ENCODE measurements around the gene TIRAP. TPM values are rescaled to one million over a fixed set of nuclear protein-coding genes. Genes with fewer than 3 reads are reported as not detected.

The TIRAP gene
- total and polyA plus RNA-seq, 9 of the 15 experiments (the other 6 are each of a cell fraction or from before 2014, with no cell fraction given) = 0.60 to 8.7 (median 3.7) TPM

DNA sequence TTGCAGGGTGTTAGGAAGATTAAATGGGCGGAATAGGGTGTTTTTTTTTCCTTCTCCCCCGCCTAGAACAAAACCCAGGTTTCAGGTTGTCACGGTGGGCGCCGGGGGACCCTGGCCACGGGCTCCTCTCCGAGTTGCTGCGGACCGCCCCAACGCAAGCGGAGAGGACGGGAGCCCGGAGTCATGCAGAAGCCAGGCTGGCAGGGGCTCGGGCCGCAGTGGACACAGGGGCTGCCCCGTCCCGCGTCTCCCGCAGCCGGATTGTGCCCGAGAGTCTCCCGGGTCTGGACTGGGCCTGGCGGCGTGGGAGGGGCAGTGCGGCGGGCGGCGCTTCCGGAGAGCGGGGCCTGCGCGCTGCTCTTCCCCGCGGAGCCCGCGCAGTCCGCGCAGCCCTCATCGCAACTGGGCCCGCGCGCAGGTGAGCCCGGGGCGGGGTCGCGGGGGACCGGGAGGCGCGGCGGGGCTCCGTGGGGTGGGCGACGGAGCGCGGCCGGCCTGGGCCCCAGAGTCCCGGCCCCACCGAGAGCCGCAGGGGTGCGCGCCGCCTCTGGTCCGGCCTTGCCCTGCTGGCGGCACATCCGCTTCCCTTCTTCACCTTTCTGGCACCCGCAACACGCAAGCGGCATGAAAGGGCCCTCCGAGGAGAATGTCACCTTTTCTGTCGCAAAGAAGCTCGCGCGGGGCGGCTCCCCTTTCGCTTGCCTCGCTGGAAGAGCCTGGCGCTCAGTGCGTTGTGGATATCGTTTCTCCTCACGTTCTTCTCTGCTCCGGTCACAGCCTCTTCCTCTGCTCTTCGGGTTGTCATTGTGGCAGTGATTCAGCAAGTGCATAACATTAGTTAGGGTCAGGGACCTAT, at the start of gene TIRAP (continued):
- TF ChIP-seq, protein P1, sequence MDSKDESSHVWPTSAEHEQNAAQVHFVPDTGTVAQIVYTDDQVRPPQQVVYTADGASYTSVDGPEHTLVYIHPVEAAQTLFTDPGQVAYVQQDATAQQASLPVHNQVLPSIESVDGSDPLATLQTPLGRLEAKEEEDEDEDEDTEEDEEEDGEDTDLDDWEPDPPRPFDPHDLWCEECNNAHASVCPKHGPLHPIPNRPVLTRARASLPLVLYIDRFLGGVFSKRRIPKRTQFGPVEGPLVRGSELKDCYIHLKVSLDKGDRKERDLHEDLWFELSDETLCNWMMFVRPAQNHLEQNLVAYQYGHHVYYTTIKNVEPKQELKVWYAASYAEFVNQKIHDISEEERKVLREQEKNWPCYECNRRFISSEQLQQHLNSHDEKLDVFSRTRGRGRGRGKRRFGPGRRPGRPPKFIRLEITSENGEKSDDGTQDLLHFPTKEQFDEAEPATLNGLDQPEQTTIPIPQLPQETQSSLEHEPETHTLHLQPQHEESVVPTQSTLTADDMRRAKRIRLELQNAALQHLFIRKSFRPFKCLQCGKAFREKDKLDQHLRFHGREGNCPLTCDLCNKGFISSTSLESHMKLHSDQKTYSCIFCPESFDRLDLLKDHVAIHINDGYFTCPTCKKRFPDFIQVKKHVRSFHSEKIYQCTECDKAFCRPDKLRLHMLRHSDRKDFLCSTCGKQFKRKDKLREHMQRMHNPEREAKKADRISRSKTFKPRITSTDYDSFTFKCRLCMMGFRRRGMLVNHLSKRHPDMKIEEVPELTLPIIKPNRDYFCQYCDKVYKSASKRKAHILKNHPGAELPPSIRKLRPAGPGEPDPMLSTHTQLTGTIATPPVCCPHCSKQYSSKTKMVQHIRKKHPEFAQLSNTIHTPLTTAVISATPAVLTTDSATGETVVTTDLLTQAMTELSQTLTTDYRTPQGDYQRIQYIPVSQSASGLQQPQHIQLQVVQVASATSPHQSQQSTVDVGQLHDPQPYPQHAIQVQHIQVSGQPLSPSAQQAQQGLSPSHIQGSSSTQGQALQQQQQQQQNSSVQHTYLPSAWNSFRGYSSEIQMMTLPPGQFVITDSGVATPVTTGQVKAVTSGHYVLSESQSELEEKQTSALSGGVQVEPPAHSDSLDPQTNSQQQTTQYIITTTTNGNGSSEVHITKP (IDR thresholded peaks at IDR 0.05; ENCODE audit: partially characterized antibody) = no peak
- TF ChIP-seq MXI1 (IDR thresholded peaks at IDR 0.05; ENCODE audit: low read depth, low read length) = no peak
- TF ChIP-seq ETV1 (tag; conservative IDR thresholded peaks at IDR 0.05; ENCODE audit: low read depth) = peak; percentile 58
- no peak for TF ChIP-seq HMG20B (CRISPR knock-in tag; IDR thresholded peaks at IDR 0.05)
- no peak for TF ChIP-seq ZNF212 (CRISPR knock-in tag; IDR thresholded peaks at IDR 0.05)
- no peak for TF ChIP-seq MTA2 (IDR thresholded peaks at IDR 0.05; ENCODE audit: low read depth)
- no peak for TF ChIP-seq RFX7 (CRISPR knock-in tag; IDR thresholded peaks at IDR 0.05)
- TF ChIP-seq, protein P2, sequence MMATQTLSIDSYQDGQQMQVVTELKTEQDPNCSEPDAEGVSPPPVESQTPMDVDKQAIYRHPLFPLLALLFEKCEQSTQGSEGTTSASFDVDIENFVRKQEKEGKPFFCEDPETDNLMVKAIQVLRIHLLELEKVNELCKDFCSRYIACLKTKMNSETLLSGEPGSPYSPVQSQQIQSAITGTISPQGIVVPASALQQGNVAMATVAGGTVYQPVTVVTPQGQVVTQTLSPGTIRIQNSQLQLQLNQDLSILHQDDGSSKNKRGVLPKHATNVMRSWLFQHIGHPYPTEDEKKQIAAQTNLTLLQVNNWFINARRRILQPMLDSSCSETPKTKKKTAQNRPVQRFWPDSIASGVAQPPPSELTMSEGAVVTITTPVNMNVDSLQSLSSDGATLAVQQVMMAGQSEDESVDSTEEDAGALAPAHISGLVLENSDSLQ (IDR thresholded peaks at IDR 0.05) = no peak
- TF ChIP-seq ZSCAN29 (IDR thresholded peaks at IDR 0.05) = no peak
- TF ChIP-seq EGR1 (conservative IDR thresholded peaks at IDR 0.05) = 0 out of 2 replicates have a peak, but pooled peaks have one; percentile 23
- peak; percentile 54 to 59; a peak in 3 of 4 replicates for TF ChIP-seq KDM1A (IDR thresholded peaks at IDR 0.05)
- peak; percentile 91 for TF ChIP-seq HNRNPLL (IDR thresholded peaks at IDR 0.05; ENCODE audit: low read depth, low read length, poor library complexity, severe bottlenecking)
- no peak for TF ChIP-seq MCM5 (IDR thresholded peaks at IDR 0.05; ENCODE audit: low read depth)
- TF ChIP-seq, protein P3, sequence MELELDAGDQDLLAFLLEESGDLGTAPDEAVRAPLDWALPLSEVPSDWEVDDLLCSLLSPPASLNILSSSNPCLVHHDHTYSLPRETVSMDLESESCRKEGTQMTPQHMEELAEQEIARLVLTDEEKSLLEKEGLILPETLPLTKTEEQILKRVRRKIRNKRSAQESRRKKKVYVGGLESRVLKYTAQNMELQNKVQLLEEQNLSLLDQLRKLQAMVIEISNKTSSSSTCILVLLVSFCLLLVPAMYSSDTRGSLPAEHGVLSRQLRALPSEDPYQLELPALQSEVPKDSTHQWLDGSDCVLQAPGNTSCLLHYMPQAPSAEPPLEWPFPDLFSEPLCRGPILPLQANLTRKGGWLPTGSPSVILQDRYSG (tag; conservative IDR thresholded peaks at IDR 0.05; ENCODE audit: low read depth) = no peak
- TF ChIP-seq PCBP2 (IDR thresholded peaks at IDR 0.05; ENCODE audit: low read depth, low read length, poor library complexity, severe bottlenecking) = no peak
- no peak for TF ChIP-seq ZNF282 (CRISPR knock-in tag; IDR thresholded peaks at IDR 0.05)
- TF ChIP-seq ZNF143 (CRISPR knock-in tag; IDR thresholded peaks at IDR 0.05) = no peak
- no peak for TF ChIP-seq TRIM28 (IDR thresholded peaks at IDR 0.05)
- no peak for TF ChIP-seq TSC22D4 (tag; IDR thresholded peaks at IDR 0.05)
- TF ChIP-seq, protein P4, sequence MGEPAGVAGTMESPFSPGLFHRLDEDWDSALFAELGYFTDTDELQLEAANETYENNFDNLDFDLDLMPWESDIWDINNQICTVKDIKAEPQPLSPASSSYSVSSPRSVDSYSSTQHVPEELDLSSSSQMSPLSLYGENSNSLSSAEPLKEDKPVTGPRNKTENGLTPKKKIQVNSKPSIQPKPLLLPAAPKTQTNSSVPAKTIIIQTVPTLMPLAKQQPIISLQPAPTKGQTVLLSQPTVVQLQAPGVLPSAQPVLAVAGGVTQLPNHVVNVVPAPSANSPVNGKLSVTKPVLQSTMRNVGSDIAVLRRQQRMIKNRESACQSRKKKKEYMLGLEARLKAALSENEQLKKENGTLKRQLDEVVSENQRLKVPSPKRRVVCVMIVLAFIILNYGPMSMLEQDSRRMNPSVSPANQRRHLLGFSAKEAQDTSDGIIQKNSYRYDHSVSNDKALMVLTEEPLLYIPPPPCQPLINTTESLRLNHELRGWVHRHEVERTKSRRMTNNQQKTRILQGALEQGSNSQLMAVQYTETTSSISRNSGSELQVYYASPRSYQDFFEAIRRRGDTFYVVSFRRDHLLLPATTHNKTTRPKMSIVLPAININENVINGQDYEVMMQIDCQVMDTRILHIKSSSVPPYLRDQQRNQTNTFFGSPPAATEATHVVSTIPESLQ (CRISPR knock-in tag; IDR thresholded peaks at IDR 0.05) = no peak
- TF ChIP-seq STAT5A (IDR thresholded peaks at IDR 0.05; ENCODE audit: borderline replicate concordance, low read length) = no peak

Measured in K562 (cell line).